Right cardiac atrium (tissue), 5 donors: ENCODE data around the gene RBM22. TPM values are rescaled to one million over a fixed set of nuclear protein-coding genes. Genes with fewer than 3 reads are reported as not detected.

Experiments
- ATAC-seq, 2 donors: fragments of 200-7000 bp; cut with Tn5 transposase; one replicate each; pipeline versions ENCODE4 v1.8.0 to v1.9.1; 2020; ENCODE audit warnings: moderate library complexity in 2 of 2, mild to moderate bottlenecking in 1 of 2
- DNase-seq, 3 donors: peaks; one replicate each; pipeline ENCODE4 v3.0.0-alpha.2; 2020
- H3K27ac ChIP-seq: one replicate; pipeline ENCODE4 v1.5.1; 2013; ENCODE audit warnings: mild to moderate bottlenecking, low read length, control low read depth, moderate library complexity
- H3K27me3 ChIP-seq: one replicate; pipeline ENCODE4 v1.6.1; 2013; ENCODE audit not compliant: control insufficient read depth, insufficient read depth
- H3K4me1 ChIP-seq: one replicate; pipeline ENCODE4 v1.6.1; 2013; ENCODE audit warnings: low read length; ENCODE audit not compliant: control insufficient read depth, insufficient read depth
- H3K4me3 ChIP-seq: one replicate; pipeline ENCODE4 v1.5.1; 2013; ENCODE audit warnings: low read length, control low read depth
- H3K9me3 ChIP-seq: one replicate; pipeline ENCODE4 v1.6.1; 2013; ENCODE audit warnings: low read length; ENCODE audit not compliant: control insufficient read depth
- WGBS: extraction: QIAGEN DNeasy Blood & Tissue Kit; methylation state at CpG from one replicate; pipeline ENCODE4 v1.1.7; 2013; 5-methylcytosine and 5-hydroxymethylcytosine counted together
- intact Hi-C, 4 donors: fragments of 100-400 bp; cut with DNase I; formaldehyde crosslinking; loops; one replicate each; pipeline versions ENCODE4 v1.11.0 to v1.14.0; 2022 to 2023
- polyA plus RNA-seq: library from polyadenylated mRNA; stranded (reverse); fragments of 200-250 nt; gene quantifications from one replicate; pipeline ENCODE4 v1.2.3, GENCODE V29; 2013
- total RNA-seq, 4 donors: library from RNA; stranded (reverse); fragmentation: NEBNext Ultra II Directional; extraction: Animal tissue kit (Norgen Biotek cat#: 25700); gene quantifications; one replicate each; pipeline ENCODE4 v1.2.1, GENCODE V29; 2021
- donor health status: healthy with polysubstance abuse.
- donor health status: DM: no; HTN: yes; CAD: no.
- donor health status: DM: no; HTN: no; CAD: no.
- donor health status: DM: no; HTN: yes; CAD: no; lungs with severe emphysema.
- donor health status: DM: yes; HTN: yes; CAD: no.

The RBM22 gene
- total and polyA plus RNA-seq, 5 donors, result 19.3 to 30.8 (median 25.5) TPM

GRCh38 chr5:150660108-150660831, 40.6 kb downstream of the RBM22 start:
- 29% methylated on average over 4 of the region's 4 CpGs for WGBS
- no peak overlapping the region for H3K4me3 ChIP-seq
- intact Hi-C loops, result no loop called here

GRCh38 chr5:150659360-150660107, 41.3 kb downstream of the RBM22 start:
- intact Hi-C loops, result loop anchor here (5.0 to 10.0 kb wide), 3 partner anchors 65 to 97 kb away; no protein-coding TSS in a partner anchor
- Histone ChIP-seq H3K4me1 (peaks cover 13% of the 10 kb centered on the region), H3K27me3 (no peaks in the 10 kb centered on the region), H3K9me3 (no peaks in the 10 kb centered on the region), H3K27ac (no peak overlapping the region), H3K4me3 (no peak overlapping the region)
- 67% methylated on average over 11 of the region's 11 CpGs for WGBS
- DNase-seq (peak in 1 of 3 donors; percentile 64), ATAC-seq (peak; percentile 1 to 15)

More at GRCh38 chr5:150660108-150660831, 40.6 kb downstream of the RBM22 start:
- peak in 1 of 3 donors; percentile 60 for DNase-seq
- no peak for ATAC-seq
- H3K27me3 ChIP-seq, result no peaks in the 10 kb centered on the region
- H3K27ac ChIP-seq, result peak overlapping the region; percentile 40
- no peaks in the 10 kb centered on the region for H3K9me3 ChIP-seq
- peaks cover 13% of the 10 kb centered on the region for H3K4me1 ChIP-seq

DNA sequence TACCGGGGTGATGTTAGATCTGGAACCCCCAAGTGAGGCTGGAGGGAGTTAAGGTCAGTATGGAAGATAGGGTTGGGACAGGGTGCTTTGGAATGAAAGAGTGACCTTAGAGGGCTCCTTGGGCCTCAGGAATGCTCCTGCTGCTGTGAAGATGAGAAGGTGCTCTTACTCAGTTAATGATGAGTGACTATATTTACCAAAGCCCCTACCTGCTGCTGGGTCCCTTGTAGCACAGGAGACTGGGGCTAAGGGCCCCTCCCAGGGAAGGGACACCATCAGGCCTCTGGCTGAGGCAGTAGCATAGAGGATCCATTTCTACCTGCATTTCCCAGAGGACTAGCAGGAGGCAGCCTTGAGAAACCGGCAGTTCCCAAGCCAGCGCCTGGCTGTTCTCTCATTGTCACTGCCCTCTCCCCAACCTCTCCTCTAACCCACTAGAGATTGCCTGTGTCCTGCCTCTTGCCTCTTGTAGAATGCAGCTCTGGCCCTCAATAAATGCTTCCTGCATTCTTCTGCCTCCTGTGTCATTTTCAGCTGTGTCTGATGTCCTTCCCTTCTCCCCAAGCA, 42.1 kb downstream of the RBM22 start:
- ATAC-seq (peak in 1 of 2 donors; percentile 0), DNase-seq (peak in 1 of 3 donors; percentile 58)
- H3K27ac ChIP-seq, result peak overlapping the region; percentile 54

GRCh38 chr5:150658121-150658520, 42.7 kb downstream of the RBM22 start:
- Histone ChIP-seq H3K27me3 (no peaks in the 10 kb centered on the region), H3K4me1 (peaks cover 17% of the 10 kb centered on the region), H3K9me3 (no peaks in the 10 kb centered on the region), H3K27ac (peak overlapping the region; percentile 54), H3K4me3 (no peak overlapping the region)
- intact Hi-C loops, result loop anchor here (5.0 to 10.0 kb wide), 3 partner anchors 63 to 96 kb away; no protein-coding TSS in a partner anchor
- ATAC-seq (no peak), DNase-seq (peak in 1 of 3 donors; percentile 50)
- WGBS, result 88% methylated on average over 4 of the region's 4 CpGs

More for the DNA sequence above, 42.1 kb downstream of the RBM22 start:
- H3K27me3 ChIP-seq, result no peaks in the 10 kb centered on the region
- 43% methylated on average over 3 of the region's 3 CpGs for WGBS
- intact Hi-C loops, result loop anchor here (5.0 to 10.0 kb wide), 3 partner anchors 64 to 96 kb away; no protein-coding TSS in a partner anchor
- no peak overlapping the region for H3K4me3 ChIP-seq
- peaks cover 13% of the 10 kb centered on the region for H3K4me1 ChIP-seq
- no peaks in the 10 kb centered on the region for H3K9me3 ChIP-seq

- Histone ChIP-seq H3K27me3 (no peaks in the 10 kb centered on the region), H3K9me3 (no peaks in the 10 kb centered on the region), H3K4me3 (peak overlapping the region; percentile 40), H3K27ac (peak overlapping the region; percentile 83), H3K4me1 (peaks cover 25% of the 10 kb centered on the region)
- intact Hi-C loops, result loop anchor here (5.0 to 10.0 kb wide), 3 partner anchors 62 to 94 kb away; no protein-coding TSS in a partner anchor
- ATAC-seq (peak; percentile 50 to 60), DNase-seq (peak; percentile 82 to 93 (median 92))
- WGBS, result 5% methylated on average over 99 of the region's 99 CpGs
These were observed 44.4 kb downstream of the RBM22 start for GRCh38 chr5:150656191-150657132.

- Histone ChIP-seq H3K4me1 (peaks cover 25% of the 10 kb centered on the region), H3K4me3 (no peak overlapping the region), H3K27me3 (no peaks in the 10 kb centered on the region), H3K27ac (peak overlapping the region; percentile 73), H3K9me3 (no peaks in the 10 kb centered on the region)
- intact Hi-C loops, result loop anchor here (5.0 to 10.0 kb wide), 3 partner anchors 60 to 93 kb away; no protein-coding TSS in a partner anchor
- DNase-seq (peak in 2 of 3 donors; percentile 73 to 75), ATAC-seq (no peak)
- WGBS, result 65% methylated on average over 3 of the region's 3 CpGs
These were observed 45.6 kb downstream of the RBM22 start for GRCh38 chr5:150655221-150655620.

DNA sequence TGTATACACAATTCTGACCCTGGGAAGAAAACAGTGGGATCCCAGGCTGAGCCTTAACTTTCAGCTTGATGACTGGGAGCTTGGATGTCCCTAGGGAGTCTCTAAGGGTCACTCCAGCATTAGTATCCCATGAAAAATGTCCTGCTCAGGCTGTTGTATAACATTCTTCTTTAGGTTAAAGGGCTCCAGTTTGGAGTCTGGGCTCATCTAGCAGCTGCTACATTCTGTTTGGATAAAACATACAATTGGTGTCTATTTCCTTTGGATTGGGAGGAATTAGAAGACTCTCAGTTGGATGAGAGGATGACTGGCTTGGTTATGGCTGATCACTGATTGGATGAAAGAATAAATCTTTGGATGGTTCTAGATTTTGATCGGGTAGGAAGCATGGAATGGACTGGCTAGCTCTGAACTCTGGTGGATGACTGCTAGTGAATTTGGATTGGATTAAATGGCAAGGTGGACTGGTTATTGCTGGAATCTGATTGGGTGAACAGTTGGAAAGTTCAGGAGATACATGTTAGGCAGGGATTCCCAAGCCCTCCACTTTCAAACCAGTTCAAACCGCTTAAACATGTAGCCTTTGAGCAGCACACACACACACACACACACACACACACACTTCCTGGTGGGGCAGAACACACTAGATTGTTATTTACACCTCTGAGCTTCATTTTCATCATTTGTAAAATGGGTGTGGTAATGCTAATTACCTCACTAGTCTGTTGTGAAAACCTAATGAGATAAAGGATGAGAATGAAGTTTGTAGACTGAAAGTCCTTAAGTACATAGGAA, 46.9 kb downstream of the RBM22 start:
- no peak overlapping the region for H3K4me3 ChIP-seq
- H3K4me1 ChIP-seq, result peaks cover 21% of the 10 kb centered on the region
- DNase-seq, result no peak
- H3K27ac ChIP-seq, result peak overlapping the region; percentile 55
- H3K27me3 ChIP-seq, result no peaks in the 10 kb centered on the region
- no peak for ATAC-seq
- 69% methylated on average over 2 of the region's 2 CpGs for WGBS
- intact Hi-C loops, result loop anchor here (5.0 to 10.0 kb wide), 3 partner anchors 59 to 69 kb away; no protein-coding TSS in a partner anchor
- no peaks in the 10 kb centered on the region for H3K9me3 ChIP-seq

DNA sequence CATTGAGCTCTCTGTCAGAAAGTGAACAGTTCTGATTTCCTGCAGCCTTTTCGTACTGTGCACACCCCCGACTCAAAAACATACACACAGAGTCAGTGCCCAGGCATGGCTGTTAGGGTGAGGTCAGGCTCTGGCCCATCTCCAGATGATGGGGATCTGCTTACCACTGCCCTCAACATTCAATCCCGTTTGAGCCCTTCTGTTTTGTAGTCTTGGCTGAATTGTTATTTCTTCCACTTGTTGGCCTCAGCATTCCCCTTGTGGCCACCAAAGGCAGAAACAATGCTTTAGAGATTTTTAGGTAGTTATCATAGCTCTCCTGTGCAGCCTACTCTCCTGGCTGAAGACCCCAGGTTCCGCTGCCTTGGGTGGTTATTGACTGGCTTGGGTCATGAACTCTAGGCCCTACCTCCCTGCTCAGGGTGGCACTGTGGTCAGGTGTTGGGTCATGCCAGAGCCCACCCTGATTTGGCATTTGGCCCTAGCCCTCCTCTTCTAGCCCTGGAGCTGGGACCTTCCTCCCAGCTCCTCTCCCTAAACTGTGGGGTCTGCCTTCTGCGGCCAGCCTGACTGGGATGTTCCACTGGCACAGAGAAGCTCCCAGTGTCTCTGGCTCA, 47.6 kb downstream of the RBM22 start:
- DNase-seq (peak in 2 of 3 donors; percentile 53 to 55), ATAC-seq (no peak)
- intact Hi-C loops, result loop anchor here (5.0 to 10.0 kb wide), 3 partner anchors 58 to 68 kb away; no protein-coding TSS in a partner anchor
- Histone ChIP-seq H3K27me3 (no peaks in the 10 kb centered on the region), H3K27ac (peak overlapping the region; percentile 55), H3K4me3 (no peak overlapping the region), H3K4me1 (peaks cover 21% of the 10 kb centered on the region), H3K9me3 (no peaks in the 10 kb centered on the region)
- 64% methylated on average over 5 of the region's 5 CpGs for WGBS
